HUES48 (cell line): ENCODE data around the gene MALRD1.

ENCODE experiments used
- H3K27ac ChIP-seq: one replicate; pipeline ENCODE4 v1.7.0; 2013; ENCODE audit warnings: low read depth, low read length, inconsistent platforms
- H3K27me3 ChIP-seq: 2 replicates; pipeline ENCODE4 v1.6.1; 2013; ENCODE audit warnings: mild to moderate bottlenecking, low read length; ENCODE audit not compliant: control insufficient read depth, insufficient read depth
- H3K36me3 ChIP-seq: 2 replicates; pipeline ENCODE4 v1.6.1; 2013; ENCODE audit warnings: low read length; ENCODE audit not compliant: control insufficient read depth, insufficient read depth
- H3K4me1 ChIP-seq: 2 replicates; pipeline ENCODE4 v1.6.1; 2013; ENCODE audit warnings: mild to moderate bottlenecking, low read length; ENCODE audit not compliant: control insufficient read depth, insufficient read depth
- H3K4me3 ChIP-seq: 2 replicates; pipeline ENCODE4 v1.5.1; 2013; ENCODE audit warnings: mild to moderate bottlenecking, low read depth, low read length
- H3K9ac ChIP-seq: 2 replicates; pipeline ENCODE4 v1.6.1; 2013; ENCODE audit warnings: mild to moderate bottlenecking, low read depth, low read length, moderate library complexity
- H3K9me3 ChIP-seq: 2 replicates; pipeline ENCODE4 v1.6.1; 2013; ENCODE audit warnings: low read length; ENCODE audit not compliant: control insufficient read depth, insufficient read depth

The MALRD1 gene

GRCh38 chr10:19158870-19159269, 110.3 kb downstream of the MALRD1 start:
- peaks cover 4% of the 10 kb centered on the region; the same call in 1 of the 2 replicates for H3K4me1 ChIP-seq
- H3K27ac ChIP-seq, result no peak overlapping the region
- no peak overlapping the region for H3K9ac ChIP-seq
- no peak overlapping the region for H3K4me3 ChIP-seq
- H3K27me3 ChIP-seq, result no peaks in the 10 kb centered on the region
- no peaks in the 10 kb centered on the region for H3K9me3 ChIP-seq
- no peaks in the 10 kb centered on the region for H3K36me3 ChIP-seq

GRCh38 chr10:19164461-19164860, 115.9 kb downstream of the MALRD1 start:
- no peaks in the 10 kb centered on the region for H3K36me3 ChIP-seq
- no peak overlapping the region for H3K4me3 ChIP-seq
- no peaks in the 10 kb centered on the region for H3K4me1 ChIP-seq
- H3K9ac ChIP-seq, result no peak overlapping the region
- H3K27ac ChIP-seq, result no peak overlapping the region
- no peaks in the 10 kb centered on the region for H3K27me3 ChIP-seq
- no peaks in the 10 kb centered on the region for H3K9me3 ChIP-seq

GRCh38 chr10:19168584-19168983, 120.0 kb downstream of the MALRD1 start:
- Histone ChIP-seq H3K27ac (no peak overlapping the region), H3K4me1 (no peaks in the 10 kb centered on the region), H3K9ac (no peak overlapping the region), H3K9me3 (no peaks in the 10 kb centered on the region), H3K4me3 (no peak overlapping the region), H3K27me3 (no peaks in the 10 kb centered on the region), H3K36me3 (no peaks in the 10 kb centered on the region)

GRCh38 chr10:19169041-19169440, 120.4 kb downstream of the MALRD1 start:
- H3K9ac ChIP-seq, result no peak overlapping the region
- H3K4me1 ChIP-seq, result no peaks in the 10 kb centered on the region
- H3K36me3 ChIP-seq, result no peaks in the 10 kb centered on the region
- no peaks in the 10 kb centered on the region for H3K9me3 ChIP-seq
- no peak overlapping the region for H3K27ac ChIP-seq
- no peak overlapping the region for H3K4me3 ChIP-seq
- H3K27me3 ChIP-seq, result no peaks in the 10 kb centered on the region

GRCh38 chr10:19169684-19170083, 121.1 kb downstream of the MALRD1 start:
- Histone ChIP-seq H3K27me3 (no peaks in the 10 kb centered on the region), H3K4me1 (no peaks in the 10 kb centered on the region), H3K36me3 (no peaks in the 10 kb centered on the region), H3K9ac (no peak overlapping the region), H3K4me3 (no peak overlapping the region), H3K27ac (no peak overlapping the region), H3K9me3 (no peaks in the 10 kb centered on the region)

GRCh38 chr10:19178675-19179074, 130.1 kb downstream of the MALRD1 start:
- no peaks in the 10 kb centered on the region for H3K9me3 ChIP-seq

GRCh38 chr10:19184891-19185290, 136.3 kb downstream of the MALRD1 start:
- Histone ChIP-seq H3K36me3 (no peaks in the 10 kb centered on the region), H3K9ac (no peak overlapping the region), H3K4me1 (no peaks in the 10 kb centered on the region), H3K4me3 (no peak overlapping the region), H3K9me3 (no peaks in the 10 kb centered on the region), H3K27me3 (no peaks in the 10 kb centered on the region), H3K27ac (no peak overlapping the region)

More at GRCh38 chr10:19178675-19179074, 130.1 kb downstream of the MALRD1 start:
- Histone ChIP-seq H3K4me1 (no peaks in the 10 kb centered on the region), H3K27me3 (no peaks in the 10 kb centered on the region), H3K36me3 (no peaks in the 10 kb centered on the region), H3K4me3 (no peak overlapping the region), H3K9ac (no peak overlapping the region), H3K27ac (no peak overlapping the region)

- Histone ChIP-seq H3K27me3 (no peaks in the 10 kb centered on the region), H3K9me3 (no peaks in the 10 kb centered on the region; the same call in 1 of the 2 replicates)
These were observed 146.3 kb downstream of the MALRD1 start for GRCh38 chr10:19194866-19195265.

GRCh38 chr10:19195698-19196097, 147.1 kb downstream of the MALRD1 start:
- no peak overlapping the region for H3K27ac ChIP-seq

More at GRCh38 chr10:19194866-19195265, 146.3 kb downstream of the MALRD1 start:
- no peaks in the 10 kb centered on the region for H3K36me3 ChIP-seq
- no peak overlapping the region for H3K9ac ChIP-seq
- no peak overlapping the region for H3K4me3 ChIP-seq
- no peaks in the 10 kb centered on the region for H3K4me1 ChIP-seq
- H3K27ac ChIP-seq, result no peak overlapping the region

GRCh38 chr10:19200211-19200610, 151.6 kb downstream of the MALRD1 start:
- Histone ChIP-seq H3K9me3 (no peaks in the 10 kb centered on the region), H3K4me1 (no peaks in the 10 kb centered on the region), H3K4me3 (no peak overlapping the region), H3K9ac (no peak overlapping the region), H3K27ac (no peak overlapping the region), H3K36me3 (no peaks in the 10 kb centered on the region), H3K27me3 (no peaks in the 10 kb centered on the region)

More at GRCh38 chr10:19195698-19196097, 147.1 kb downstream of the MALRD1 start:
- no peaks in the 10 kb centered on the region for H3K27me3 ChIP-seq
- H3K9ac ChIP-seq, result no peak overlapping the region
- H3K9me3 ChIP-seq, result no peaks in the 10 kb centered on the region
- no peaks in the 10 kb centered on the region for H3K36me3 ChIP-seq
- no peaks in the 10 kb centered on the region for H3K4me1 ChIP-seq
- no peak overlapping the region for H3K4me3 ChIP-seq

- Histone ChIP-seq H3K27me3 (no peaks in the 10 kb centered on the region), H3K9me3 (no peaks in the 10 kb centered on the region), H3K4me3 (no peak overlapping the region), H3K4me1 (no peaks in the 10 kb centered on the region), H3K27ac (no peak overlapping the region), H3K9ac (no peak overlapping the region), H3K36me3 (no peaks in the 10 kb centered on the region)
These were observed 155.8 kb downstream of the MALRD1 start for GRCh38 chr10:19204246-19204917.
